K562 (cell line): ENCODE measurements around the gene C9orf153. TPM values are rescaled to one million over a fixed set of nuclear protein-coding genes. Genes with fewer than 3 reads are reported as not detected.

Experiments used
- ATAC-seq: fragments of 200-7000 bp; cut with Tn5 transposase; 3 replicates; pipeline ENCODE4 v1.9.1; 2020; ENCODE audit warnings: moderate library complexity
- BruUV-seq: library from RNA; stranded (reverse); fragments of 400-500 nt; replicated peaks from 2 replicates; lab custom pipeline; 2021; lab: Mats Ljungman, UMichigan
- CTCF ChIA-PET: fragments of 300-600 bp; formaldehyde crosslinking; extraction: SDS; loops from one replicate; lab custom pipeline; 2021; ENCODE audit warnings: low intra/inter-chr PET ratio; lab: Yijun Ruan, JAX
- POLR2A ChIA-PET: fragments of 300-600, 350-650 bp; sonication (Branson Sonifier 250); formaldehyde crosslinking; extraction: SDS; loops from one replicate; lab custom pipeline; 2021; ENCODE audit warnings: antibody characterized with exemption, inconsistent platforms; lab: Yijun Ruan, JAX
- DNase-seq, 4 experiments: peaks; one replicate each; pipeline versions ENCODE4 v3.0.0 to v3.0.0-alpha.2; 2011 to 2018; ENCODE audit warnings: low spot score in 3 of 4, mixed read lengths in 3 of 4; ENCODE audit errors: extremely low read depth in 1 of 4
- FAIRE-seq: peaks from 2 replicates; lab custom pipeline; 2011; peaks lifted over from hg19 to GRCh38; lab: Jason Lieb, UNC
- H2AFZ ChIP-seq: 2 replicates; pipeline ENCODE4 v1.6.0; 2011; ENCODE audit warnings: low read depth, low read length, control low read depth, inconsistent platforms
- H3K27ac ChIP-seq: fragments of 200-600 bp; 3 replicates; pipeline ENCODE4 v1.8.0; 2011; ENCODE audit warnings: low read depth, mild to moderate bottlenecking, control low read depth, inconsistent platforms, low read length, moderate library complexity, mixed read lengths; ENCODE audit errors: extremely low read depth
- H3K27me3 ChIP-seq, 2 experiments: fragments of 300-600 bp in 1 of 2; 2 replicates in 1 of 2; 3 replicates in 1 of 2; pipeline versions ENCODE4 v1.6.0 to v1.8.0; 2011; ENCODE audit warnings: inconsistent platforms in 2 of 2, low read length in 2 of 2, mild to moderate bottlenecking in 1 of 2, mixed read lengths in 1 of 2, moderate library complexity in 1 of 2; ENCODE audit not compliant: control insufficient read depth in 2 of 2, insufficient read depth in 2 of 2
- H3K36me3 ChIP-seq: fragments of 300-600 bp; 3 replicates; pipeline ENCODE4 v1.8.0; 2011; ENCODE audit warnings: mild to moderate bottlenecking, low read length, inconsistent platforms; ENCODE audit not compliant: control insufficient read depth, insufficient read depth
- H3K4me1 ChIP-seq, 2 experiments: fragments of 200-600 bp in 1 of 2; replicated peaks in 1 of 2; 2 replicates in 1 of 2; 3 replicates in 1 of 2; pipeline versions ENCODE4 v1.5.1 to v1.8.0; 2011; ENCODE audit warnings: inconsistent platforms in 2 of 2, low read length in 2 of 2, mild to moderate bottlenecking in 1 of 2, mixed read lengths in 1 of 2, moderate library complexity in 1 of 2; ENCODE audit not compliant: control insufficient read depth in 2 of 2, insufficient read depth in 2 of 2
- H3K4me2 ChIP-seq: 2 replicates; pipeline ENCODE4 v1.6.1; 2011; ENCODE audit warnings: low read length, control low read depth, inconsistent platforms, mixed read lengths; ENCODE audit not compliant: insufficient read depth
- H3K4me3 ChIP-seq: fragments of 200-600 bp; sonication (generic), shearing (Covaris generic); 2 replicates; pipeline ENCODE4 v1.5.1; 2016; ENCODE audit warnings: control low read depth, inconsistent platforms
- H3K79me2 ChIP-seq: fragments of 200-600 bp; 3 replicates; pipeline ENCODE4 v1.8.0; 2011; ENCODE audit warnings: low read length, inconsistent platforms; ENCODE audit not compliant: control insufficient read depth, insufficient read depth
- H3K9ac ChIP-seq, 2 experiments: 2 replicates each; pipeline versions ENCODE4 v1.6.0 to v1.6.1; 2011; ENCODE audit warnings: low read depth in 2 of 2, low read length in 2 of 2, control low read depth in 1 of 2, inconsistent platforms in 1 of 2, mild to moderate bottlenecking in 1 of 2, mixed read lengths in 1 of 2; ENCODE audit not compliant: insufficient read depth in 1 of 2
- H3K9me1 ChIP-seq: one replicate; pipeline ENCODE4 v1.6.0; 2011; ENCODE audit warnings: inconsistent platforms, mild to moderate bottlenecking, low read length, moderate library complexity; ENCODE audit not compliant: control insufficient read depth, insufficient read depth
- H3K9me3 ChIP-seq: replicated peaks from 2 replicates; pipeline ENCODE4 v1.5.1; 2011; ENCODE audit warnings: low read depth, low read length, inconsistent platforms; ENCODE audit not compliant: control insufficient read depth, insufficient read depth
- H4K20me1 ChIP-seq: replicated peaks from 2 replicates; pipeline ENCODE4 v1.6.1; 2011; ENCODE audit warnings: low read length, inconsistent platforms, mixed read lengths; ENCODE audit not compliant: control insufficient read depth, insufficient read depth
- CCNT2 ChIP-seq: IDR thresholded peaks from 2 replicates; pipeline ENCODE4 v1.6.1; 2011; ENCODE audit warnings: borderline replicate concordance, low read depth, mild to moderate bottlenecking, moderate library complexity, mixed read lengths, low read length; ENCODE audit not compliant: insufficient read length; ENCODE audit errors: extremely low read depth
- DPF2 ChIP-seq: fragments of 450-650 bp; IDR thresholded peaks from 2 replicates; pipeline ENCODE4 v1.6.1; 2016
- ETS2 ChIP-seq: IDR thresholded peaks from 2 replicates; pipeline ENCODE4 v1.6.1; 2016; ENCODE audit warnings: borderline replicate concordance, missing genetic modification characterization, mild to moderate bottlenecking, moderate library complexity, missing compliant biosample characterization; ENCODE audit not compliant: poor library complexity, severe bottlenecking
- ETV1 ChIP-seq: fragments of 450-650 bp; conservative IDR thresholded peaks from 2 replicates; pipeline ENCODE4 v1.6.1; 2016; ENCODE audit warnings: missing genetic modification characterization, control low read depth, low read depth, missing compliant biosample characterization
- MEIS2 ChIP-seq: fragments of 450-650 bp; IDR thresholded peaks from 2 replicates; pipeline ENCODE4 v1.6.1; 2014; ENCODE audit warnings: mild to moderate bottlenecking; ENCODE audit not compliant: partially characterized antibody
- MYC ChIP-seq, 2 experiments: fragments of 250-450 bp in 1 of 2; sonication (Bioruptor Pico) in 1 of 2; IDR thresholded peaks; 2 replicates each; pipeline versions ENCODE4 v1.5.1 to v1.6.1; 2012 to 2021; ENCODE audit warnings: low read depth in 2 of 2, borderline replicate concordance in 1 of 2, improper control_type of control experiment in 1 of 2, low read length in 1 of 2, mild to moderate bottlenecking in 1 of 2, moderate library complexity in 1 of 2
- REST ChIP-seq, 2 experiments: fragments of 450-650 bp; formaldehyde crosslinking in 1 of 2; IDR thresholded peaks; 2 replicates each; pipeline versions ENCODE4 v1.4.0 to v1.6.1; 2014 to 2020; ENCODE audit warnings: mild to moderate bottlenecking in 2 of 2, borderline replicate concordance in 1 of 2, low read depth in 1 of 2
- VEZF1 ChIP-seq: fragments of 200-800 bp; sonication (Bioruptor generic); IDR thresholded peaks from 2 replicates; pipeline ENCODE4 v1.6.1; 2017; ENCODE audit warnings: missing genetic modification characterization, missing compliant biosample characterization
- WGBS: fragments of 100-300 bp; shearing (Covaris generic); methylation state at CpG from one replicate; pipeline ENCODE4 v1.1.6; 2016; ENCODE audit warnings: low coverage, mixed read lengths; ENCODE audit not compliant: insufficient coverage; ENCODE audit errors: missing lambda C conversion rate; 5-methylcytosine and 5-hydroxymethylcytosine counted together
- in situ Hi-C: fragments of 300-500 bp; cut with MboI; formaldehyde crosslinking; loops from 4 replicates; pipeline ENCODE4 v1.15.0; 2018; ENCODE audit warnings: inconsistent platforms, mixed read lengths
- intact Hi-C: fragments of 100-400 bp; cut with micrococcal nuclease; formaldehyde crosslinking; loops from 2 replicates; pipeline ENCODE4 v1.14.2; 2022
- polyA plus RNA-seq, 8 experiments: library from polyadenylated mRNA; depleted of rRNA in 4 of 8; stranded (reverse) in 5 of 8; unstranded in 3 of 8; fragments of >200 nt; fragmentation: Nextera tagmentation in 2 of 8; fragmentation: Illumina TruSeq in 1 of 8; extraction: Ambion mirVana in 2 of 8; extraction: Trizol in 1 of 8; gene quantifications; 2 replicates each; pipeline versions ENCODE4 v1.2.1 to v1.2.3, GENCODE V29; 2011 to 2014; ENCODE audit warnings: inconsistent platforms in 1 of 8, missing spikeins in 1 of 8
- total RNA-seq, 7 experiments: library from RNA; depleted of rRNA in 6 of 7; stranded (reverse); fragments of >200 nt in 6 of 7; fragmentation: Illumina TruSeq in 2 of 7; extraction: Trizol in 2 of 7; gene quantifications; 2 replicates each; pipeline versions ENCODE4 v1.2.1 to v1.2.3, GENCODE V29; 2011 to 2021; ENCODE audit warnings: low replicate concordance in 1 of 7

C9orf153 gene
- total and polyA plus RNA-seq, 9 of the 15 experiments (the other 6 are each of a cell fraction or from before 2014, with no cell fraction given) = 0.07 to 1.2 (median 0.11) TPM; not detected in 5

DNA sequence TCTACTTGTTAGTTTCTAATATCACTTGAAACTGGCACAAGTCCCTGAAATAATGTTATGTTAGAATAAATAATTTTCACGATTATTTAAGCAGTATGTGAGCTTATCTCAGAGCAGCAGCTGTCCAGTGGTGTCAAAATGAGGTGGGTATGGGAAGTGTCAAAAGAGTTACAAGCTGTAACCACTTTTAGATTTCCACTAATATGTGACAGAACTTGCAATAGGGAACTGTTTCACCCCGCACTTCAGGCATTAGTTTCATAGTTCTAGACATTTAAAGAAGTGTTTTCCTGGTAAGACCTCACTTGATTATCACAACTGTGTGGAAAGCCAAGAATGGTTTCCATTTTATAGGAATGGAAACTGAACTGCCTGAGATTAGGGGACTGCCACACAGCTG is 25.8 kb upstream of the C9orf153 start (continued):
- TF ChIP-seq VEZF1 (CRISPR knock-in tag) = no peak
- peak; percentile 93 for TF ChIP-seq MEIS2
- TF ChIP-seq ETS2 (tag) = no peak

DNA sequence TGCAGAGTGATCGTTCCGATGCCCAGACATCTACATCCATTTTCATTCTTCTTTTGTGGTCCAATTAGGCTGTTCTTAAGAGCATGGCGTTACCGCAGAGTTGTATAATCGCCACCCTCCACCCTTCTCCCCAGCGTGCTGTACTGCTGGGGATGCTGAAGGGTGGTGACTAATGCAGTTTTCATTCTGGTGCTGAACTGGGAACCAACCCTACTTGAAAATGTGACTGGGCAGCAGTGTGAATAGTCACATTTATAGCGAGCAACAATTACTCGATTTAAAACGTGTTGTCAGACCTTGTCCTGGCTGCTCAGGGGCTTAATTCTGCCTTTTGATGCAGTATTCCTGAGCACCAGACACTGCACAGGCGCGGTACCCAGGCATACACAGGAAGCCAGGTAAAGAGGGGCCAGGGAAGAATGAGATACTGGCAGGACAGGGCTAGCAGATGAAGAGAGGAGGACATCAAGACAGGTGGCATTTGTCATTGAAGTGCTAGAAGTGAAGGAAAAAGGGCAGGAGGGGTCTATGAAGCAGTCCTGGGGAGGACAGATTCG is 23.6 kb upstream of the C9orf153 start:
- no peaks in the 10 kb centered on the region for H3K9me1 ChIP-seq
- peak overlapping the region; percentile 96 for H3K4me2 ChIP-seq
- peak overlapping the region; percentile 94 for H3K27ac ChIP-seq
- no peaks in the 10 kb centered on the region for H4K20me1 ChIP-seq
- H3K4me3 ChIP-seq = peak overlapping the region; percentile 83
- peaks cover 39% of the 10 kb centered on the region for H3K79me2 ChIP-seq
- FAIRE-seq (peak; percentile 73), ATAC-seq (peak; percentile 44), DNase-seq (peak in 1 of 4 experiments; percentile 31)
- in situ Hi-C loops (no loop called here), intact Hi-C loops (loop anchor here (2.0 kb wide), 1 partner anchor 72 kb away; the partner anchor contains the start of gene TUT7)
- H3K4me1 ChIP-seq = peaks cover 21 to 38% of the 10 kb centered on the region in 2 experiments; a peak in 4 of 5 replicates
- 5% methylated on average over 11 of the region's 12 CpGs for WGBS
- BruUV-seq = TSS peak; percentile 73
- H3K36me3 ChIP-seq = peaks cover 24% of the 10 kb centered on the region; the same call in 2 of the 3 replicates
- ChIA-PET POLR2A (interaction anchor here (0.7 to 1.5 kb wide), 4 partner anchors 9 to 107 kb away, joined by 3 to 6 read pairs (median 3); no protein-coding TSS in a partner anchor), CTCF (no interaction called here)
- H3K27me3 ChIP-seq = no peaks in the 10 kb centered on the region
- no peaks in the 10 kb centered on the region for H3K9me3 ChIP-seq
- H2AFZ ChIP-seq = peak overlapping the region; percentile 93
- H3K9ac ChIP-seq = peak overlapping the region; percentile 83 to 93; a peak in 3 of 4 replicates
- TF ChIP-seq ETV1 (peak; percentile 60; the same call in 1 of the 2 replicates), MYC (IDR thresholded peaks at IDR 0.05; ENCODE audit: low read depth, low read length) (0 out of 2 replicates have a peak, but pooled peaks have one; percentile 9), MYC (CRISPR knock-in tag; IDR thresholded peaks at IDR 0.05; ENCODE audit: borderline replicate concordance, low read depth) (no peak), REST (IDR thresholded peaks at IDR 0.05; ENCODE audit: borderline replicate concordance) (0 out of 2 replicates have a peak, but pooled peaks have one; percentile 9), REST (CRISPR knock-in tag; IDR thresholded peaks at IDR 0.05; ENCODE audit: low read depth) (no peak), DPF2 (0 out of 2 replicates have a peak, but pooled peaks have one; percentile 49), CCNT2 (no peak)
